Neural progenitor cell (in vitro differentiated cells): ENCODE measurements around the gene CDK18. TPM values are rescaled to one million over a fixed set of nuclear protein-coding genes. Genes with fewer than 3 reads are reported as not detected.
A peak's percentile ranks its signal among the peaks of the same experiment; 100 is the strongest.

Experiments
- DNase-seq: peaks from one replicate; pipeline ENCODE4 v3.0.0-alpha.2; 2016; ENCODE audit warnings: low spot score
- H2AFZ ChIP-seq: fragments of 200-600 bp; sonication (generic); replicated peaks from 2 replicates; pipeline ENCODE4 v1.6.1; 2016; ENCODE audit warnings: antibody characterized with exemption
- H3F3A ChIP-seq: fragments of 200-600 bp; sonication (generic); 2 replicates; pipeline ENCODE4 v1.6.1; 2016; ENCODE audit warnings: antibody characterized with exemption, low read depth
- H3K27ac ChIP-seq: fragments of 200-600 bp; sonication (generic); 2 replicates; pipeline ENCODE4 v1.5.1; 2016; ENCODE audit warnings: mild to moderate bottlenecking
- H3K27me3 ChIP-seq: fragments of 200-600 bp; sonication (generic); 2 replicates; pipeline ENCODE4 v1.6.1; 2016; ENCODE audit warnings: mild to moderate bottlenecking, moderate library complexity
- H3K36me3 ChIP-seq: fragments of 200-600 bp; sonication (generic); 2 replicates; pipeline ENCODE4 v1.5.1; 2016
- H3K4me1 ChIP-seq: fragments of 200-600 bp; sonication (generic); 2 replicates; pipeline ENCODE4 v1.6.1; 2016; ENCODE audit warnings: mixed run types
- H3K4me2 ChIP-seq: fragments of 200-600 bp; sonication (generic); 2 replicates; pipeline ENCODE4 v1.6.1; 2016
- H3K4me3 ChIP-seq: fragments of 200-600 bp; sonication (generic); 2 replicates; pipeline ENCODE4 v1.5.1; 2016
- H3K79me2 ChIP-seq: fragments of 200-600 bp; sonication (generic); 2 replicates; pipeline ENCODE4 v1.6.1; 2016; ENCODE audit warnings: low read depth
- H3K9ac ChIP-seq: fragments of 200-600 bp; sonication (generic); 2 replicates; pipeline ENCODE4 v1.6.1; 2016
- H3K9me3 ChIP-seq: fragments of 200-600 bp; sonication (generic); 2 replicates; pipeline ENCODE4 v1.5.1; 2016; ENCODE audit warnings: low read depth
- H4K20me1 ChIP-seq: fragments of 200-600 bp; sonication (generic); 2 replicates; pipeline ENCODE4 v1.6.1; 2016; ENCODE audit warnings: low read depth
- H3K27ac Mint-ChIP-seq: 3 replicates; pipeline ENCODE4 v1.8.0; 2021; ENCODE audit warnings: mixed read lengths
- H3K27me3 Mint-ChIP-seq: 2 replicates; pipeline ENCODE4 v1.8.0; 2022; ENCODE audit warnings: low read depth, mild to moderate bottlenecking, inconsistent platforms, moderate library complexity, mixed read lengths; ENCODE audit not compliant: insufficient read depth
- H3K36me3 Mint-ChIP-seq: 3 replicates; pipeline ENCODE4 v1.8.0; 2021; ENCODE audit warnings: mixed read lengths
- H3K4me1 Mint-ChIP-seq: 3 replicates; pipeline ENCODE4 v1.8.0; 2021; ENCODE audit warnings: mixed read lengths
- H3K4me3 Mint-ChIP-seq: 3 replicates; pipeline ENCODE4 v1.8.0; 2021; ENCODE audit warnings: mild to moderate bottlenecking, moderate library complexity, mixed read lengths
- H3K9me3 Mint-ChIP-seq: 3 replicates; pipeline ENCODE4 v1.8.0; 2020; ENCODE audit warnings: mixed read lengths
- EZH2 ChIP-seq: fragments of 200-600 bp; sonication (generic); IDR thresholded peaks from 2 replicates; pipeline ENCODE4 v1.6.1; 2017; ENCODE audit warnings: antibody characterized with exemption, mild to moderate bottlenecking, moderate library complexity
- EZH2phosphoT487 ChIP-seq: fragments of 200-600 bp; sonication (generic); IDR thresholded peaks from 2 replicates; pipeline ENCODE4 v1.6.1; 2017; ENCODE audit warnings: antibody characterized with exemption
- total RNA-seq: library from RNA; depleted of rRNA; stranded (reverse); fragments of >200 nt; gene quantifications from 2 replicates; pipeline ENCODE4 v1.2.3, GENCODE V29; 2015; ENCODE audit warnings: low replicate concordance
- TF ChIP-seq, protein P1 (sequence below): fragments of 200-600 bp; sonication (generic); IDR thresholded peaks from 2 replicates; pipeline ENCODE4 v1.5.1; 2017; ENCODE audit warnings: antibody characterized with exemption, mild to moderate bottlenecking

CDK18 gene
- total RNA-seq, 1 donor from 2014 or later = 14.1 TPM

DNA sequence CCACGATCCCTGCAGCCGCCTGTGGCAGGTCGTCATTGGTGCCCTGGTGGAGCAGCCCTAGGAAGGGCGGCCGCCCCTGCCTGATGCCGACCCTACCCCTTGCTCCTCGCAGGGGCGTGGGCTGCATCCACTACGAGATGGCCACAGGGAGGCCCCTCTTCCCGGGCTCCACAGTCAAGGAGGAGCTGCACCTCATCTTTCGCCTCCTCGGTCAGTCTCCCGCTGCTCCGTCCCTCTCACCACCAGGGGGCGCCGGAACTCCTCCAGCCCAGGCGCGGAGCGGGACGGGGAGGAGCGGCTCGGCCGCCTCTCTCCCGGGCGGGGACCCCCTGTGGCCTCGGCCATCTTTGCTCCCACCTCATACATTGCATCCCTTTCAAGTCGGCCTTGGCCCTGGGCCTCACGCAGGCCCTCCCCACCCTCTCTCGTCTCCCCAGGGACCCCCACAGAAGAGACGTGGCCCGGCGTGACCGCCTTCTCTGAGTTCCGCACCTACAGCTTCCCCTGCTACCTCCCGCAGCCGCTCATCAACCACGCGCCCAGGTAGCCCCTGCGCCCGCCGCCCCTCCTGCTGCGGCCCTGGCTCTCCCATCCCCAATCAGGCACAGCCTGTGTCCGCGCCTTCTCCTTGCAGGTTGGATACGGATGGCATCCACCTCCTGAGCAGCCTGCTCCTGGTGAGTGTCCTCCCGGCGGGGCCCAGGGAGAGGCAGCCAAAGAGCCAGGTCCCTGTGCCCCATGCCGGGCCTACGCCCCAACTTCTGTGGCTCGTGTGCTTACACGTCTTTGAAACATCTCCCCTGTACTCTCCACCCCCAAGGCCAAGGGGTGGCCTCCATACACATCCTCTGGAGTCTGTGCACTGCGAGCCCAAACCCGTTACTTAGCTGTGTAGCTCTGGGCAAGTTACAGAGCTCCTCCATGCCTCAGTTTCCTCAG is 24.7 kb downstream of the CDK18 start:
- Mint-ChIP-seq H3K27ac (no peak overlapping the region), H3K4me1 (peaks cover 44% of the 10 kb centered on the region), H3K4me3 (no peak overlapping the region), H3K36me3 (peaks cover 2% of the 10 kb centered on the region), H3K27me3 (peaks cover 16% of the 10 kb centered on the region), H3K9me3 (no peaks in the 10 kb centered on the region)
- Histone ChIP-seq H3K4me2 (peak overlapping the region; percentile 64), H3K9me3 (no peaks in the 10 kb centered on the region), H3K4me1 (peaks cover 19% of the 10 kb centered on the region), H3F3A (peaks cover 7% of the 10 kb centered on the region), H3K27ac (no peak overlapping the region), H3K27me3 (no peaks in the 10 kb centered on the region), H4K20me1 (no peaks in the 10 kb centered on the region), H3K36me3 (no peaks in the 10 kb centered on the region), H3K9ac (no peak overlapping the region), H2AFZ (peak overlapping the region; percentile 61), H3K4me3 (peak overlapping the region; percentile 25), H3K79me2 (no peaks in the 10 kb centered on the region)
- DNase-seq = peak; percentile 90
- TF ChIP-seq EZH2 = no peak
- TF ChIP-seq, protein P1, sequence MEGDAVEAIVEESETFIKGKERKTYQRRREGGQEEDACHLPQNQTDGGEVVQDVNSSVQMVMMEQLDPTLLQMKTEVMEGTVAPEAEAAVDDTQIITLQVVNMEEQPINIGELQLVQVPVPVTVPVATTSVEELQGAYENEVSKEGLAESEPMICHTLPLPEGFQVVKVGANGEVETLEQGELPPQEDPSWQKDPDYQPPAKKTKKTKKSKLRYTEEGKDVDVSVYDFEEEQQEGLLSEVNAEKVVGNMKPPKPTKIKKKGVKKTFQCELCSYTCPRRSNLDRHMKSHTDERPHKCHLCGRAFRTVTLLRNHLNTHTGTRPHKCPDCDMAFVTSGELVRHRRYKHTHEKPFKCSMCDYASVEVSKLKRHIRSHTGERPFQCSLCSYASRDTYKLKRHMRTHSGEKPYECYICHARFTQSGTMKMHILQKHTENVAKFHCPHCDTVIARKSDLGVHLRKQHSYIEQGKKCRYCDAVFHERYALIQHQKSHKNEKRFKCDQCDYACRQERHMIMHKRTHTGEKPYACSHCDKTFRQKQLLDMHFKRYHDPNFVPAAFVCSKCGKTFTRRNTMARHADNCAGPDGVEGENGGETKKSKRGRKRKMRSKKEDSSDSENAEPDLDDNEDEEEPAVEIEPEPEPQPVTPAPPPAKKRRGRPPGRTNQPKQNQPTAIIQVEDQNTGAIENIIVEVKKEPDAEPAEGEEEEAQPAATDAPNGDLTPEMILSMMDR = peak; percentile 94
- no peak for TF ChIP-seq EZH2phosphoT487

DNA sequence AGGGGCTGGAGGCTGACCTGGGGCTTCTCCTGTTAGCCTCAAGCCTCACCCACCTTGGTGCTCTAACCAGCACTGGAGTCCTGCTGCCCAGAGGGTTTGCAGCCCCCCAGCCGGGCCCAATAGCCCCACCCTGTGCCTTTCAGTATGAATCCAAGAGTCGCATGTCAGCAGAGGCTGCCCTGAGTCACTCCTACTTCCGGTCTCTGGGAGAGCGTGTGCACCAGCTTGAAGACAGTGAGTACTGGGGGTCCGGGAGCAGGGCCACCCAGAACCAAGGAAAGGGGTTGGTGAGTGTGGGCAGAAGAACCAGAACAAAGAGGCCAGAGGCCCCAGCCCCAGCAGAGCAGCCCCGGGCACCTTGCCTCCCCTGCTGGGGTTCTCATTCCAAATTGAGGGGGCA is 25.6 kb downstream of the CDK18 start:
- no peaks in the 10 kb centered on the region for H3K27me3 ChIP-seq
- TF ChIP-seq, protein P1 = no peak
- no peak for TF ChIP-seq EZH2
- no peak for TF ChIP-seq EZH2phosphoT487
- Mint-ChIP-seq H3K36me3 (peaks cover 2% of the 10 kb centered on the region), H3K4me3 (no peak overlapping the region), H3K9me3 (no peaks in the 10 kb centered on the region), H3K27me3 (peaks cover 16% of the 10 kb centered on the region), H3K27ac (no peak overlapping the region), H3K4me1 (peaks cover 43% of the 10 kb centered on the region)
- no peaks in the 10 kb centered on the region for H3K79me2 ChIP-seq
- H3K9ac ChIP-seq = no peak overlapping the region
- H3K27ac ChIP-seq = no peak overlapping the region
- no peak overlapping the region for H3K4me2 ChIP-seq
- peaks cover 7% of the 10 kb centered on the region for H3F3A ChIP-seq
- H3K4me3 ChIP-seq = no peak overlapping the region
- H3K4me1 ChIP-seq = peaks cover 20% of the 10 kb centered on the region
- H3K9me3 ChIP-seq = no peaks in the 10 kb centered on the region
- H2AFZ ChIP-seq = no peak overlapping the region
- no peaks in the 10 kb centered on the region for H3K36me3 ChIP-seq
- no peak for DNase-seq
- no peaks in the 10 kb centered on the region for H4K20me1 ChIP-seq

- peaks cover 20% of the 10 kb centered on the region for H3K27me3 Mint-ChIP-seq
- no peak overlapping the region for H3K27ac Mint-ChIP-seq
- H3K4me1 ChIP-seq = peaks cover 20% of the 10 kb centered on the region
Observed at GRCh38 chr1:205531191-205532025, 26.9 kb downstream of the CDK18 start.

More at GRCh38 chr1:205531191-205532025, 26.9 kb downstream of the CDK18 start:
- Histone ChIP-seq H3F3A (peaks cover 7% of the 10 kb centered on the region), H4K20me1 (no peaks in the 10 kb centered on the region), H3K4me3 (no peak overlapping the region), H2AFZ (no peak overlapping the region), H3K9me3 (no peaks in the 10 kb centered on the region), H3K27me3 (no peaks in the 10 kb centered on the region), H3K9ac (no peak overlapping the region), H3K27ac (no peak overlapping the region), H3K4me2 (no peak overlapping the region), H3K36me3 (no peaks in the 10 kb centered on the region), H3K79me2 (no peaks in the 10 kb centered on the region)
- no peak overlapping the region for H3K4me3 Mint-ChIP-seq
- peaks cover 2% of the 10 kb centered on the region for H3K36me3 Mint-ChIP-seq
- no peak for TF ChIP-seq EZH2phosphoT487
- TF ChIP-seq EZH2 = no peak
- TF ChIP-seq, protein P1 = no peak
- no peak for DNase-seq
- H3K9me3 Mint-ChIP-seq = no peaks in the 10 kb centered on the region
- H3K4me1 Mint-ChIP-seq = peaks cover 41% of the 10 kb centered on the region
